ENCODE results near the gene SLBP.

The SLBP gene

GRCh38 chr4:1747603-1747967 lies 35.5 kb upstream of the SLBP start:
- no peak overlapping the region for H3K18ac ChIP-seq (ENCODE audit: low read length)
- no CpG with 5 or more reads among the region's 16 CpGs for WGBS (ENCODE audit: extremely low coverage, insufficient coverage, insufficient read length)
- no peak for DNase-seq
- no peak overlapping the region for H2AK5ac ChIP-seq (ENCODE audit: low read length)
- peaks cover 0 to 3% of the 10 kb centered on the region in 2 experiments for H3K4me1 ChIP-seq (ENCODE audit: control insufficient read depth in 1 of 2, insufficient read depth in 2 of 2, low read length in 2 of 2)
- no peak overlapping the region for H4K8ac ChIP-seq (ENCODE audit: low read depth, low read length)
- H3K9ac ChIP-seq (ENCODE audit: low read length), result no peak overlapping the region
- no peak overlapping the region for H3K23ac ChIP-seq (ENCODE audit: low read length)
- H3K9me3 ChIP-seq (ENCODE audit: insufficient read depth, low read depth, low read length), result no peaks in the 10 kb centered on the region
- no peaks in the 10 kb centered on the region for H3K79me2 ChIP-seq (ENCODE audit: control insufficient read depth, insufficient read depth, low read length, poor library complexity)
- no peak overlapping the region for H4K12ac ChIP-seq (ENCODE audit: low read depth, low read length)
- no peak overlapping the region for H2AFZ ChIP-seq (ENCODE audit: insufficient read depth, low read length, poor library complexity)
- no peak overlapping the region for H3K14ac ChIP-seq (ENCODE audit: low read length)
- no peak overlapping the region for H3K27ac ChIP-seq (ENCODE audit: low read depth, low read length)
- H2BK120ac ChIP-seq (ENCODE audit: insufficient read depth, low read length, poor library complexity), result no peak overlapping the region
- no peak overlapping the region for H3K4me3 ChIP-seq (ENCODE audit: low read depth, low read length)
- no peak overlapping the region for H3K4ac ChIP-seq (ENCODE audit: low read depth, low read length)
- no peak overlapping the region for H2BK5ac ChIP-seq (ENCODE audit: low read depth, low read length, poor library complexity)
- peaks cover 17% of the 10 kb centered on the region in 2 experiments for H3K36me3 ChIP-seq (ENCODE audit: control insufficient read depth in 1 of 2, insufficient read depth in 2 of 2, low read length in 2 of 2)
- H4K91ac ChIP-seq (ENCODE audit: low read depth, low read length), result no peak overlapping the region
- no peaks in the 10 kb centered on the region for H3K27me3 ChIP-seq (ENCODE audit: insufficient read depth, low read length)
- no peaks in the 10 kb centered on the region for H3K79me1 ChIP-seq (ENCODE audit: low read length)
- H3K4me2 ChIP-seq (ENCODE audit: low read length), result no peak overlapping the region
- no peak overlapping the region for H2BK12ac ChIP-seq (ENCODE audit: low read length)

- Histone ChIP-seq H3K79me2 (ENCODE audit: control insufficient read depth, insufficient read depth, low read length, poor library complexity) (no peaks in the 10 kb centered on the region), H3K4me1 (ENCODE audit: control insufficient read depth in 1 of 2, insufficient read depth in 2 of 2, low read length in 2 of 2) (no peaks in the 10 kb centered on the region), H3K36me3 (ENCODE audit: control insufficient read depth in 1 of 2, insufficient read depth in 2 of 2, low read length in 2 of 2) (peaks cover 19 to 20% of the 10 kb centered on the region in 2 experiments), H3K4me2 (ENCODE audit: low read length) (no peak overlapping the region), H3K9me3 (ENCODE audit: insufficient read depth, low read depth, low read length) (no peaks in the 10 kb centered on the region), H2BK12ac (ENCODE audit: low read length) (no peak overlapping the region), H2AK5ac (ENCODE audit: low read length) (no peak overlapping the region), H3K27me3 (ENCODE audit: insufficient read depth, low read length) (no peaks in the 10 kb centered on the region), H3K4me3 (ENCODE audit: low read depth, low read length) (no peak overlapping the region), H3K18ac (ENCODE audit: low read length) (no peak overlapping the region), H3K23ac (ENCODE audit: low read length) (no peak overlapping the region), H3K79me1 (ENCODE audit: low read length) (no peaks in the 10 kb centered on the region), H2BK5ac (ENCODE audit: low read depth, low read length, poor library complexity) (no peak overlapping the region), H4K91ac (ENCODE audit: low read depth, low read length) (no peak overlapping the region), H2BK120ac (ENCODE audit: insufficient read depth, low read length, poor library complexity) (no peak overlapping the region), H4K8ac (ENCODE audit: low read depth, low read length) (no peak overlapping the region), H4K12ac (ENCODE audit: low read depth, low read length) (no peak overlapping the region), H3K14ac (ENCODE audit: low read length) (no peak overlapping the region), H3K9ac (ENCODE audit: low read length) (no peak overlapping the region), H3K4ac (ENCODE audit: low read depth, low read length) (no peak overlapping the region), H3K27ac (ENCODE audit: low read depth, low read length) (no peak overlapping the region), H2AFZ (ENCODE audit: insufficient read depth, low read length, poor library complexity) (no peak overlapping the region)
- DNase-seq, result no peak
- WGBS (ENCODE audit: extremely low coverage, insufficient coverage, insufficient read length), result no CpG with 5 or more reads among the region's 33 CpGs
Observed at GRCh38 chr4:1746919-1747602, 34.9 kb upstream of the SLBP start.

DNA sequence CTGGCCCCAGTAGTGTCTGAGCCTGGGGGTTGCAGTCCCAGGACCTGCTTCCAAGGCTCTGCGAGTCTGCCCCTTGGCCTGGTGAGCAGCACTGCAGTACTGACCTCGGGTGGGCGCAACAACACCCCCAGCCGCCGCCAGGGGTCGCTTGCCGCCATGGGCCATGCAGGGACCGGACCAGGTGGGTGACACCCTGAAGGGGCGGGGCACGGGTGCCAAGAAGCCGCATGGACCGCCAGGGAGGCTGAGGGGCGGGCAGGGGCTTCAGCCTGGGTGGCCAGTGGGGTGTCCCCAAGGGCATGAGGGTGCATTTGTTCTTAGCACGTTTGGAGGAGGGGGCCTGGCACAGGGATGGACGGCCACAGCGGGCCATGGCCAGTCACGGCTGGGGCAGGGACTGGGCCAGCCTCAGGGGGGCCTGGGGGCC lies 34.2 kb upstream of the SLBP start:
- no peak overlapping the region for H3K4me3 ChIP-seq (ENCODE audit: low read depth, low read length)
- no peak overlapping the region for H2AK5ac ChIP-seq (ENCODE audit: low read length)
- no peaks in the 10 kb centered on the region for H3K27me3 ChIP-seq (ENCODE audit: insufficient read depth, low read length)
- H2BK120ac ChIP-seq (ENCODE audit: insufficient read depth, low read length, poor library complexity), result no peak overlapping the region
- H3K9ac ChIP-seq (ENCODE audit: low read length), result no peak overlapping the region
- no peak overlapping the region for H2BK5ac ChIP-seq (ENCODE audit: low read depth, low read length, poor library complexity)
- H2BK12ac ChIP-seq (ENCODE audit: low read length), result no peak overlapping the region
- H3K9me3 ChIP-seq (ENCODE audit: insufficient read depth, low read depth, low read length), result no peaks in the 10 kb centered on the region
- no peak overlapping the region for H3K23ac ChIP-seq (ENCODE audit: low read length)
- H3K18ac ChIP-seq (ENCODE audit: low read length), result no peak overlapping the region
- DNase-seq, result peak; percentile 61 to 81
- no peaks in the 10 kb centered on the region for H3K79me2 ChIP-seq (ENCODE audit: control insufficient read depth, insufficient read depth, low read length, poor library complexity)
- no peaks in the 10 kb centered on the region for H3K79me1 ChIP-seq (ENCODE audit: low read length)
- no peak overlapping the region for H3K4ac ChIP-seq (ENCODE audit: low read depth, low read length)
- no peak overlapping the region for H4K91ac ChIP-seq (ENCODE audit: low read depth, low read length)
- no peak overlapping the region for H3K14ac ChIP-seq (ENCODE audit: low read length)
- H3K36me3 ChIP-seq (ENCODE audit: control insufficient read depth in 1 of 2, insufficient read depth in 2 of 2, low read length in 2 of 2), result peaks cover 25 to 27% of the 10 kb centered on the region in 2 experiments
- no peaks in the 10 kb centered on the region for H3K4me1 ChIP-seq (ENCODE audit: control insufficient read depth in 1 of 2, insufficient read depth in 2 of 2, low read length in 2 of 2)
- H4K12ac ChIP-seq (ENCODE audit: low read depth, low read length), result no peak overlapping the region
- WGBS (ENCODE audit: extremely low coverage, insufficient coverage, insufficient read length), result no CpG with 5 or more reads among the region's 17 CpGs
- H3K27ac ChIP-seq (ENCODE audit: low read depth, low read length), result no peak overlapping the region
- H2AFZ ChIP-seq (ENCODE audit: insufficient read depth, low read length, poor library complexity), result no peak overlapping the region
- H3K4me2 ChIP-seq (ENCODE audit: low read length), result no peak overlapping the region
- no peak overlapping the region for H4K8ac ChIP-seq (ENCODE audit: low read depth, low read length)

DNA sequence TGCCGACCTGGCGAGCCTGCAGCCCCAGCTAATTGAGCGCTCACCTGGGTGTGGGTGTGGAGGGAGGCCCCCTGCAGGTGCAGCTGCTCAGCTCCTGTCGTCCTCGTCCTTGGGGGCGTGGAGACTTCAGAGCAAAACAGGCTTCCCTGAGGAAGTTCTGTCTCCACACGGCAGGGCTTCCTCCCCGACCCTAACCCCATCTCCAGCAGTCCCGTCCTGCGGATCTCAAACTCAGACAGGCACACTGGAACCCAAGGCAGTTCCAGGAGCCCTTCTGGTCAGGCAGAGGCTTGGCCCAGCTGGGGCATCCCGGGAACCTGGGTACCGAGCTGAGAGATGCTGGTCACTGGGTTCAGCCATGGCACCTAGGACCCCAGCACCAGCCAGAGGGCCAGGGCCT lies 33.6 kb upstream of the SLBP start:
- H2AK5ac ChIP-seq (ENCODE audit: low read length), result no peak overlapping the region
- no peak overlapping the region for H4K8ac ChIP-seq (ENCODE audit: low read depth, low read length)
- no peak overlapping the region for H2BK12ac ChIP-seq (ENCODE audit: low read length)
- no peak overlapping the region for H2AFZ ChIP-seq (ENCODE audit: insufficient read depth, low read length, poor library complexity)
- no peak overlapping the region for H3K9ac ChIP-seq (ENCODE audit: low read length)
- H4K12ac ChIP-seq (ENCODE audit: low read depth, low read length), result no peak overlapping the region
- peaks cover 2% of the 10 kb centered on the region for H3K9me3 ChIP-seq (ENCODE audit: insufficient read depth, low read depth, low read length)
- no peak for DNase-seq
- no peaks in the 10 kb centered on the region for H3K79me2 ChIP-seq (ENCODE audit: control insufficient read depth, insufficient read depth, low read length, poor library complexity)
- no peak overlapping the region for H3K27ac ChIP-seq (ENCODE audit: low read depth, low read length)
- H3K23ac ChIP-seq (ENCODE audit: low read length), result no peak overlapping the region
- H3K27me3 ChIP-seq (ENCODE audit: insufficient read depth, low read length), result no peaks in the 10 kb centered on the region
- no CpG with 5 or more reads among the region's 12 CpGs for WGBS (ENCODE audit: extremely low coverage, insufficient coverage, insufficient read length)
- H3K4me1 ChIP-seq (ENCODE audit: control insufficient read depth in 1 of 2, insufficient read depth in 2 of 2, low read length in 2 of 2), result no peaks in the 10 kb centered on the region
- no peak overlapping the region for H3K4me2 ChIP-seq (ENCODE audit: low read length)
- no peak overlapping the region for H2BK5ac ChIP-seq (ENCODE audit: low read depth, low read length, poor library complexity)
- H3K4ac ChIP-seq (ENCODE audit: low read depth, low read length), result no peak overlapping the region
- H4K91ac ChIP-seq (ENCODE audit: low read depth, low read length), result no peak overlapping the region
- no peak overlapping the region for H3K18ac ChIP-seq (ENCODE audit: low read length)
- H3K14ac ChIP-seq (ENCODE audit: low read length), result no peak overlapping the region
- H3K36me3 ChIP-seq (ENCODE audit: control insufficient read depth in 1 of 2, insufficient read depth in 2 of 2, low read length in 2 of 2), result peaks cover 31 to 33% of the 10 kb centered on the region in 2 experiments
- no peaks in the 10 kb centered on the region for H3K79me1 ChIP-seq (ENCODE audit: low read length)
- no peak overlapping the region for H2BK120ac ChIP-seq (ENCODE audit: insufficient read depth, low read length, poor library complexity)
- H3K4me3 ChIP-seq (ENCODE audit: low read depth, low read length), result no peak overlapping the region
